Kasumi-1 (cell line): ENCODE results near the gene ASXL1.

ENCODE experiments used
- DNase-seq, 2 experiments: peaks; one replicate each; lab custom pipeline; 2025; lab: John Stamatoyannopoulos, UW

Gene ASXL1

GRCh38 chr20:32407131-32407750 lies 49.1 kb downstream of the ASXL1 start:
- peak; percentile 51 to 63 for DNase-seq

DNA sequence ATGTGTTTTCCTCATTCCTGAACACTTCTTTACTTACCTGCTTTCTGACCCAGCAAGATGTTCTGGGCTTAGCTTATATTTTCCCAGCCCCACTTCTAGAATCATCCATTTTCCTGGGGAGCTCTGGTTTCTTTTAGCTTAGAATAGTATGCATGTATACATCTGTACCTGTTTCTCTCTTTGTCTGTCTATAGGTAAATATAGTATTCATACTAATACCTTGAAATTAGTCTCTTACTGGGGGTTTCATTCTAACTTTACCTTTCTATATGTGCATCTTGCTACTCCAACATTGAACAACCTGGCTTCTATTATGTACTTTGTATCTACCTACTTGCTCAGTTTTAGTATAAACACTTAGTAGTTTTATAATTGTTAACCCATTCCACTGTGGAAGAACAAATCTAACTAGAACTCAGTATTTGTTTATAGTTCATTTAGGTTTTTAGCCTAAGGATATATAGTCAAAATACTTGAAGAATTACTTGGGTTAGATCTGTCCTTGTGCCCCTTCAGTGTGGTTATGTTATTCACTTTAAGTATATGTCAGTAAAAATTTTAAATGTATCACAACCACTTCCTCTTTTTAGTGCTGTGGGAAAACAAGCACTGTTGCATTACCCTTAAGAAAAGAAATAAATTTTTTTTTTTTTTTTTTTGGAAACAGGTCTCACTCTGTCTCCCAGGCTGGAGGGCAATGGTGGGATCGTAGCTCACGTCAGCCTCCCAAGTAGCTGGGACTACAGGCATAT lies 54.0 kb downstream of the ASXL1 start:
- DNase-seq: peak; percentile 63 to 74

DNA sequence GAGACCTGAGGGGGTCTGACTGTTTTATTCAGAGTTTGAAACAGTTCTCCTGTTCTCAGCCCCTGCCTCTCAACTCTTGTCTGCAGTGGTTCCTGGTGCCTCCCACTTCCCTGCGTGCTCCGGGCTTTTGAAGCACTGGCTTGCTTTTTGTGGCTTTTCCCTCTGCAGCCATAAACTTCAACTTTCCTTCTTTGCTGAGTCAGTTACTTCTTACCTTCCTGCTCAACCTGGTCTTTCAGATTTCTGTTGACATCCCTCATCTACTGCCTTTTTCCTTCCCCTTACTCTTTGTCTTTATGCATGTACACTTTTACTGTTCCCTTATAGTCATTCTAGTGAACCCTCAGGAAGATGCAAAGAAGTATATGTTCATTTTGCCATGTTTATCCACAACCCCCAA lies 57.4 kb downstream of the ASXL1 start:
- no peak for DNase-seq

GRCh38 chr20:32416206-32416605 lies 58.1 kb downstream of the ASXL1 start:
- no peak for DNase-seq

GRCh38 chr20:32418376-32418775 lies 60.2 kb downstream of the ASXL1 start:
- no peak for DNase-seq

DNA sequence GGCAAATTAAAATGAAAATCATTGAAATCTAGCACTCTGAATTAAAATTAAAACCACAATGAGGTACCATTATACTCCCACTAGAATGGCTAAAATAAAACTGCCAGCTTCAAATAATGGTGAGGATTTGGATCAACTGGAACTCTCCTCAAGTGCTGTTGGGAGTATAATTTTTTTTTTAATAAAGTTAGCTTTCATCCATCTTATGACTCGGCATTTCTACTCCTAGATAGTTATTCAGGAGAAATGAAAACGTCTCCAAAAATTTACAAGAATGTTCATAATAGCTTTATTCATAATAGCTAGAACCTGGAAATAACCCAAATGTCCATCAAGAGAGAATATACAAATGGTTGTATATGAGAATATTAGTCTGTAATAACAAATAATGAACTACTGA lies 63.2 kb downstream of the ASXL1 start:
- no peak for DNase-seq

GRCh38 chr20:32427996-32428395 lies 69.9 kb downstream of the ASXL1 start:
- no peak for DNase-seq

DNA sequence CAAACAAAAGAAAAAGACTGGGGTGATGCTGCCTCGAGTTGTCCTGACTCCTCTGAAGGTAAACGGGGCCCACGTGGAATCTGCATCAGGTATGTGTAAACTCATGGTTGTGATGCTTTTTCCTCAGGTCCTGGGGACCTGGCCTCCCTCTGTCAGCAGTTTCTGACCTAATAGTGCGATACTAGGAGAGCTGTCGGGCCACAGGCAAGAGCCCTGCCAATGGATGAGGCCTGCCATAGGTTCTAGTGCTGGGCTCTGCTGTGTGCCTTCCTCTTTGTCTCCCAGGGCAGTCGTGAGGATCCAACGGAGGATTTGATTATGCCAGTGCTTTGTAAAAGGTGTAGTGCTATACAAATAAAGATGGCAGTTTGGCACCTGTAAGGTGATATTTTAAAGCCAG lies 71.2 kb downstream of the ASXL1 start:
- no peak for DNase-seq

DNA sequence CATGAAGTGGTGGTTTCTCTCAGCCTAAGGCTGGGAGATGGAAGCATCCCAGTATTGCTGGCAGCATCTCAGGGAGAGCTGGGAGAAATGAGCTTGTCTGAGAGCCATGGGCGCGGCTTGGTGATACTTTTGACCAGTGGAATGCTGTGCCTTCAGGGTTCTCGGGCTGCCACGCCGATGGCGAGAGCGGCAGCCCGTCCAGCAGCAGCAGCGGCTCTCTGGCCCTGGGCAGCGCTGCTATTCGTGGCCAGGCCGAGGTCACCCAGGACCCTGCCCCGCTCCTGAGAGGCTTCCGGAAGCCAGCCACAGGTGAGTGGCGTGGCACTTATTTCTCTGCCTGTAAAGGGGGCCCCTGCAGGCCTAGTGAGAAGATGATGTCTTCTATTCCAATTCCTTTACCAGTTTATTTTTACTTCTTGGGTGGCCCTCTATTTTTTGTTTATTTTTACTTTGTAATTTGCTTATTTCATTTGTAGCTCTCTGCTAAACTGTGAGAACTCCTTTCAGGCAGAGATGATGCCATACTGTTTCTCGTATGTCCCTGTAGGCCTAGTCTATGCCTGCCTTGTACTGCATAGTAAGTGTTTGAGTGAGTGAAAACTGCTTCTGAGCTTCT lies 71.7 kb downstream of the ASXL1 start:
- DNase-seq: no peak

DNA sequence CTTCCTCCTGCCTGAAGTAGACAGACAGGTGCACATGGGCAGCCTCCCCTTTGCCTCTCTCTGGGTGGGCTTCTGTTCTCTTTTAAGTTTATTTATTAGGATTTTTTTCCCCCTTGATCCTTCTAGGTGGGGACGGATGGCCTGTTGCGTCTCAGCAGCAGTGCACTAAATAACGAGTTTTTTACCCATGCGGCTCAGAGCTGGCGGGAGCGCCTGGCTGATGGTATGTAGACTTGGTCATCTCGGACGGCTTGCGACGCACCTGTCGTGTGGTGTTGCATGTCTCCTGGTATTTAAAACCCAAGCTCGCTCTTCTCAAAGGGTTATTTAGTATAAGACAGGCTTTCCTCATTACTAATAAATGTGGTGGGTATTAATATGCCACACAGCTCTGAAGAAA lies 73.3 kb downstream of the ASXL1 start:
- no peak for DNase-seq

DNA sequence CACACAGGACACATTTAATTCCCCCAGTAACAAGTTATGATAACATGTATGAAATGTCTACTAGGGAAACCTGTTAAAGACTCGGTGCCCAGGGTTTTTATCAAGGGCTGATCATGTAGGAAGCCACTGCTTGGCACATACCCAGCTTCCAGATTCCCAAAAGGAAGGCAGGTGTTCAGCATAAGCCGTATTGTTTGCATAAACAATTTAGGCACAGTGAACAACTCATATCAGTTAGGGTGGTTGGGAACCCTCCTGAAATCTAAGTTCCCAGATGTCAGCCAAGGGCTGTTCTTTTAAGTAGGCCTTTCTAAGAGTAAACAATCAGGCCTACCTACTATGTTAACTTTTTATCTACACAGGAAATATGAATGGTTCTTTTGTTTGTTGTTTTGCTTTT lies 74.1 kb downstream of the ASXL1 start:
- no peak for DNase-seq

- no peak for DNase-seq
These were observed 75.3 kb downstream of the ASXL1 start for GRCh38 chr20:32433311-32434021.

GRCh38 chr20:32434434-32434833 lies 76.3 kb downstream of the ASXL1 start:
- no peak for DNase-seq

- no peak for DNase-seq
These were observed 77.4 kb downstream of the ASXL1 start for GRCh38 chr20:32435449-32436107.

DNA sequence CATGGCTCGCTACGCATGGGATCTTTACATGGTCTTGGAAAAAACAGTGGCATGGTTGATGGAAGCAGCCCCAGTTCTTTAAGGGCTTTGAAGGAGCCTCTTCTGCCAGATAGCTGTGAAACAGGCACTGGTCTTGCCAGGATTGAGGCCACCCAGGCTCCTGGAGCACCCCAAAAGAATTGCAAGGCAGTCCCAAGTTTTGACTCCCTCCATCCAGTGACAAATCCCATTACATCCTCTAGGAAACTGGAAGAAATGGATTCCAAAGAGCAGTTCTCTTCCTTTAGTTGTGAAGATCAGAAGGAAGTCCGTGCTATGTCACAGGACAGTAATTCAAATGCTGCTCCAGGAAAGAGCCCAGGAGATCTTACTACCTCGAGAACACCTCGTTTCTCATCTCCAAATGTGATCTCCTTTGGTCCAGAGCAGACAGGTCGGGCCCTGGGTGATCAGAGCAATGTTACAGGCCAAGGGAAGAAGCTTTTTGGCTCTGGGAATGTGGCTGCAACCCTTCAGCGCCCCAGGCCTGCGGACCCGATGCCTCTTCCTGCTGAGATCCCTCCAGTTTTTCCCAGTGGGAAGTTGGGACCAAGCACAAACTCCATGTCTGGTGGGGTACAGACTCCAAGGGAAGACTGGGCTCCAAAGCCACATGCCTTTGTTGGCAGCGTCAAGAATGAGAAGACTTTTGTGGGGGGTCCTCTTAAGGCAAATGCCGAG lies 78.2 kb downstream of the ASXL1 start:
- no peak for DNase-seq

GRCh38 chr20:32436968-32437367 lies 78.8 kb downstream of the ASXL1 start:
- DNase-seq: no peak

DNA sequence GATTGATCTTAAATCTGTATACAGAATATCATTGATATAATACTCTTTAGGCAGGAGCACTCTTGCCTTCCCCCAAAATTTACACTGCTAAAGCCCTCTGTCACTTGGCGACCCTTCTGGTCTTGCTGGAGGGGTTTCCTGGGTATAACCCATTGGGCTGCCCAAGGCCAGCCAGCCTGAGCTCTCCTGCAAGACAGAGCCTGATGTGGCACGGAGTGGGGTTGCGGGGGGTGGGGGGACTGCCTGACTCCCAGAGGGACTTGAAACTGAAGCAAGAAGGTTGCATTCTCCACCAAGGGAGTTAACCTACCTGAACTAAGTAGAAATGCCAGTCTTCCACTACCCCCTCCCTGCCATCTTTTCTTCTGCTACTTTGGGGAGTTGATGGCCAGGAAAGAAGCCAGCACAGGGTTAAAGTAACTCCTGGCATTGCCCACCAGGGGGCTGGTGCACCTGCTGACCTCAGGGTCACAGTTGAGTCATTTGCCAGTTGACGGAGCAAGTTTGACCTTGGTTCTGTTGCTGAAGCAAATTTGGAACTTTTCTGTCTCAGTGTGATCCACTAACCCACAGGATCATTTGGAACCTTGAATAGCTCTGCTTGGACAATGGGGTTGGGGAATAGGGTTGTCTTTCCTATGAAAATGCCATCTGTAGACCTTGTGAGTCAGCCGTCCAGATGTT lies 79.4 kb downstream of the ASXL1 start:
- DNase-seq: no peak

DNA sequence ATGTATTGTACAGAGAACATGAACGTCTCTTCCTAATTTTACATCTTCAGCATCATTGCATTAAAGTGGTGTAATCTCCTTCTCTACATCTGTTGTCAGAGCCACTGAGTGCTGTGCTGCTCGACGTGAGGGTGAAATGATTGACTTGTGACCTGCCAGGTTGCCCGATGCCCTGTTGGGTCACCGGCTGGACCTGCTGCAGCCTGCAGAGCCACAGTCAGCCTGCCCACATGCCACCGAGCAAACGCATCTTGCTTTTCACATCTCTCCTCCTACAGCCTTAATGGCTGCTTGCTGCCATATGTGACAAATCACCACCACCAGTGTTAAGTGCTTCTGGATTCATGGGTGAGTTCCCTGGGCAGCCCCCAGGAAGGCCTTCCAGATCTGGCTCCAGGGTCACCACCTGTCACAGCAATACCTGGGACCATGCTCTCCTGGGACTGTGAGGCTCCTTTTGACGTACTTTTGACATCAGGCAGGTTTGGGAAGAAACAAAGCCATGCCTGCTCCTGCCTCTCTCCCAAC lies 80.3 kb downstream of the ASXL1 start:
- DNase-seq: no peak

DNA sequence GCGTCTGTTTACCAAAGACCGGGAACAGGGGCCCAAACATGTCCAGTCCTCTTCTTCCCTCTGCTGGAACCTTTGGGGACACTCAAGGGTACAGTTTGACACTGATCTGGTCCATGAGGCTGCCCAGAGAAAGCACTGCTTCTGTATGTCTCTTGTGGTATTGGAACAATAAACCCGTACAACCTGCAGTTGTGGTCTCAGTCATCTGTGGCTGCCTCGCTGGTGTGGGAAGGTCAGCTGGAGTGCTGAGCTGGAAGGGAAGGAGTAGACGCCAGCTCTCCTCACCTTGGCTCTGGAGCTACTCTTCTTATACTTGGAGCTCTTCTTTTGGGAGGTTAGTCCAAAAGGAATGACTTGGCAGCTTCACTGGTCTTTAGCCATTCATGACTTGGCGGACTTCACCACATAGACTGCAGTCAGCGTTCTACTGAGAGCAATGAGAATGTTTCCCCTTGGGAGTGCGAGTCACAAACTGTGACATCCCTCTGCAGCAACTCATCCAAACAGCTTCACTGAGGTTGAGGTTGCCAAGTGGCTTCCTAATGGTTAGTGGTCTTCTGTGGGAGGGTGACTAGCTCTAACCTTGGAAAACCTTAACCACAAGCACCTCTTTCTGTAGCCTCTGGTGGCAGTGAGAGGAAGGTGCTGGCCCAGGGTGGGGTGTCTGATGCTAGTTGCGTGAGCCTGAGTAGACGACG lies 81.2 kb downstream of the ASXL1 start:
- no peak for DNase-seq
